ENCODE data around the gene POLR1A. TPM values are rescaled to one million over a fixed set of nuclear protein-coding genes. Genes with fewer than 3 reads are reported as not detected.

The POLR1A gene
- total RNA-seq, 1 experiment from 2014 or later = 62.6 TPM

DNA sequence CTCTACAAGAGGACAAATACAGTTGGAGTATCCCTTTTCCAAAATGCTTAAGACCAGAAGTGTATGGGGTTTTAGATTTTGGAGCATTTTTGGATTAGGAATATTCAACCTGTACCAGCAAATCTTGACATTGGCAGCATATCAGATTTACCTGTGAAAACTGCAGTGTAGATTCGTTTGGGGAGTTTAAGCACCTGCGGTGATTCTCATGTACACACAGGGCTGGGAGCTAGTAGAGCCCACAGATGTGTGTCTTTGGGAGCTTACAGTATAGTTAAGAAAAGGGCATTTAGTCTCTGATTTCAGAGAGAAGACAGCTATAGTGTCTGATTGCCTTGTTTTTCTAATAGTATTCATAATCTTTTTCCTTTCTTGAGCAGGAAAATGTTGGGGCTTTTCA, 30.5 kb upstream of the POLR1A start:
- BruUV-seq (replicated peaks) = no TSS peak
- in situ Hi-C loops (cut with HindIII; ENCODE audit: low pct_unique_long_range_greater_than_20kb, low sequenced_read_pairs) = no loop called here

DNA sequence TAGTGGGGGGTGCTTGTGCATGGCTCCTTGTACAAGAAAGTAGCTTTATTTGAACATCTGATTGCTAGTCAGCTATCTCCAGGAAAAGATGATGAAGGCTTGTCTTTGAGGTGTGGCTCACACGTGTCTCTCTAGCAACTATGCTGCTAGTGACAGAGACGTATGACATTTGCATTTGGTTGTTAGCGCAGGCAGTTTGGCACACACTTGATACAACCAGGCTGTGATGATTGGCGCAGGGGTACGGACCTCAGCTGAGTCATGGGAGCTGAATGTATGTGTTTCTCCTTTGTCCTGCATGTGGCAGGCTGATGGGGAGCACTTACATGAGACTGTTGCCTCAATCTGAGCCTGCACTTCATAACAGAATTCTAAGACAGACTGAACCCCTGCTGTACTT, 30.0 kb upstream of the POLR1A start:
- Histone ChIP-seq H3K27ac (ENCODE audit: low read length) (no peak overlapping the region), H3K27me3 (ENCODE audit: control insufficient read depth, insufficient read depth, low read length) (no peaks in the 10 kb centered on the region), H3K36me3 (ENCODE audit: control insufficient read depth, insufficient read depth, low read length) (peaks cover 80% of the 10 kb centered on the region), H3K4me1 (ENCODE audit: control insufficient read depth, insufficient read depth, low read length) (no peaks in the 10 kb centered on the region), H3K9me3 (ENCODE audit: control insufficient read depth, insufficient read depth, low read depth, low read length) (no peaks in the 10 kb centered on the region), H3K4me3 (ENCODE audit: low read depth in 2 of 2, low read length in 2 of 2) (no peak overlapping the region)
- BruUV-seq (replicated peaks) = no TSS peak
- ChIA-PET POLR2A (interaction anchor here (0.6 kb wide), 1 partner anchor 305 kb away, joined by 3 read pairs; no protein-coding TSS in a partner anchor), CTCF (no interaction called here)
- no peak for ATAC-seq
- in situ Hi-C loops (cut with HindIII; ENCODE audit: low pct_unique_long_range_greater_than_20kb, low sequenced_read_pairs) = no loop called here
- intact Hi-C loops (cut with micrococcal nuclease; ENCODE audit: unreplicated experiment) = no loop called here
- TF ChIP-seq, protein P1, sequence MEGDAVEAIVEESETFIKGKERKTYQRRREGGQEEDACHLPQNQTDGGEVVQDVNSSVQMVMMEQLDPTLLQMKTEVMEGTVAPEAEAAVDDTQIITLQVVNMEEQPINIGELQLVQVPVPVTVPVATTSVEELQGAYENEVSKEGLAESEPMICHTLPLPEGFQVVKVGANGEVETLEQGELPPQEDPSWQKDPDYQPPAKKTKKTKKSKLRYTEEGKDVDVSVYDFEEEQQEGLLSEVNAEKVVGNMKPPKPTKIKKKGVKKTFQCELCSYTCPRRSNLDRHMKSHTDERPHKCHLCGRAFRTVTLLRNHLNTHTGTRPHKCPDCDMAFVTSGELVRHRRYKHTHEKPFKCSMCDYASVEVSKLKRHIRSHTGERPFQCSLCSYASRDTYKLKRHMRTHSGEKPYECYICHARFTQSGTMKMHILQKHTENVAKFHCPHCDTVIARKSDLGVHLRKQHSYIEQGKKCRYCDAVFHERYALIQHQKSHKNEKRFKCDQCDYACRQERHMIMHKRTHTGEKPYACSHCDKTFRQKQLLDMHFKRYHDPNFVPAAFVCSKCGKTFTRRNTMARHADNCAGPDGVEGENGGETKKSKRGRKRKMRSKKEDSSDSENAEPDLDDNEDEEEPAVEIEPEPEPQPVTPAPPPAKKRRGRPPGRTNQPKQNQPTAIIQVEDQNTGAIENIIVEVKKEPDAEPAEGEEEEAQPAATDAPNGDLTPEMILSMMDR (IDR thresholded peaks at IDR 0.05) = no peak
- TF ChIP-seq, protein P2, sequence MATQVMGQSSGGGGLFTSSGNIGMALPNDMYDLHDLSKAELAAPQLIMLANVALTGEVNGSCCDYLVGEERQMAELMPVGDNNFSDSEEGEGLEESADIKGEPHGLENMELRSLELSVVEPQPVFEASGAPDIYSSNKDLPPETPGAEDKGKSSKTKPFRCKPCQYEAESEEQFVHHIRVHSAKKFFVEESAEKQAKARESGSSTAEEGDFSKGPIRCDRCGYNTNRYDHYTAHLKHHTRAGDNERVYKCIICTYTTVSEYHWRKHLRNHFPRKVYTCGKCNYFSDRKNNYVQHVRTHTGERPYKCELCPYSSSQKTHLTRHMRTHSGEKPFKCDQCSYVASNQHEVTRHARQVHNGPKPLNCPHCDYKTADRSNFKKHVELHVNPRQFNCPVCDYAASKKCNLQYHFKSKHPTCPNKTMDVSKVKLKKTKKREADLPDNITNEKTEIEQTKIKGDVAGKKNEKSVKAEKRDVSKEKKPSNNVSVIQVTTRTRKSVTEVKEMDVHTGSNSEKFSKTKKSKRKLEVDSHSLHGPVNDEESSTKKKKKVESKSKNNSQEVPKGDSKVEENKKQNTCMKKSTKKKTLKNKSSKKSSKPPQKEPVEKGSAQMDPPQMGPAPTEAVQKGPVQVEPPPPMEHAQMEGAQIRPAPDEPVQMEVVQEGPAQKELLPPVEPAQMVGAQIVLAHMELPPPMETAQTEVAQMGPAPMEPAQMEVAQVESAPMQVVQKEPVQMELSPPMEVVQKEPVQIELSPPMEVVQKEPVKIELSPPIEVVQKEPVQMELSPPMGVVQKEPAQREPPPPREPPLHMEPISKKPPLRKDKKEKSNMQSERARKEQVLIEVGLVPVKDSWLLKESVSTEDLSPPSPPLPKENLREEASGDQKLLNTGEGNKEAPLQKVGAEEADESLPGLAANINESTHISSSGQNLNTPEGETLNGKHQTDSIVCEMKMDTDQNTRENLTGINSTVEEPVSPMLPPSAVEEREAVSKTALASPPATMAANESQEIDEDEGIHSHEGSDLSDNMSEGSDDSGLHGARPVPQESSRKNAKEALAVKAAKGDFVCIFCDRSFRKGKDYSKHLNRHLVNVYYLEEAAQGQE (IDR thresholded peaks at IDR 0.05; ENCODE audit: insufficient read depth in 1 of 2, low read depth in 2 of 2, low read length in 1 of 2) = no peak
- no peak for TF ChIP-seq POLR2AphosphoS5 (IDR thresholded peaks at IDR 0.05; ENCODE audit: low read depth, low read length)
- no peak for TF ChIP-seq TCF7L2 (IDR thresholded peaks at IDR 0.05; ENCODE audit: low read depth, low read length)
- TF ChIP-seq SIN3A (IDR thresholded peaks at IDR 0.05; ENCODE audit: borderline replicate concordance, insufficient read depth, low read depth, low read length) = no peak
- DNase-seq (ENCODE audit: low read depth, low spot score) = no peak

More for the DNA sequence above, 30.5 kb upstream of the POLR1A start:
- Histone ChIP-seq H3K27ac (ENCODE audit: low read length) (no peak overlapping the region), H3K36me3 (ENCODE audit: control insufficient read depth, insufficient read depth, low read length) (peaks cover 76% of the 10 kb centered on the region), H3K4me3 (ENCODE audit: low read depth in 2 of 2, low read length in 2 of 2) (no peak overlapping the region), H3K27me3 (ENCODE audit: control insufficient read depth, insufficient read depth, low read length) (no peaks in the 10 kb centered on the region), H3K9me3 (ENCODE audit: control insufficient read depth, insufficient read depth, low read depth, low read length) (no peaks in the 10 kb centered on the region), H3K4me1 (ENCODE audit: control insufficient read depth, insufficient read depth, low read length) (no peaks in the 10 kb centered on the region)
- ATAC-seq (no peak), DNase-seq (ENCODE audit: low read depth, low spot score) (no peak)
- ChIA-PET POLR2A (interaction anchor here (0.6 kb wide), 1 partner anchor 304 kb away, joined by 3 read pairs; no protein-coding TSS in a partner anchor), CTCF (no interaction called here)
- TF ChIP-seq SIN3A (IDR thresholded peaks at IDR 0.05; ENCODE audit: borderline replicate concordance, insufficient read depth, low read depth, low read length) (no peak), POLR2AphosphoS5 (IDR thresholded peaks at IDR 0.05; ENCODE audit: low read depth, low read length) (no peak), TCF7L2 (IDR thresholded peaks at IDR 0.05; ENCODE audit: low read depth, low read length) (no peak)
- TF ChIP-seq, protein P2 (IDR thresholded peaks at IDR 0.05; ENCODE audit: insufficient read depth in 1 of 2, low read depth in 2 of 2, low read length in 1 of 2) = no peak
- TF ChIP-seq, protein P1 (IDR thresholded peaks at IDR 0.05) = no peak
- intact Hi-C loops (cut with micrococcal nuclease; ENCODE audit: unreplicated experiment) = no loop called here

All from Panc1 (cell line).